GM12864 (cell line): ENCODE data around the gene CXADR.
A peak's percentile ranks its signal among the peaks of the same experiment; 100 is the strongest.

Source experiments
- DNase-seq: peaks from one replicate; pipeline ENCODE4 v3.0.0-alpha.2; 2011; ENCODE audit warnings: low read depth
- H3K4me3 ChIP-seq: 2 replicates; pipeline ENCODE4 v1.5.1; 2011; ENCODE audit warnings: mild to moderate bottlenecking, low read depth, low read length, control low read depth
- CTCF ChIP-seq: IDR thresholded peaks from 2 replicates; pipeline ENCODE4 v1.5.1; 2011; ENCODE audit warnings: low read depth, mild to moderate bottlenecking, moderate library complexity, low read length, control low read depth, inconsistent platforms; ENCODE audit errors: missing control alignments

CXADR gene

DNA sequence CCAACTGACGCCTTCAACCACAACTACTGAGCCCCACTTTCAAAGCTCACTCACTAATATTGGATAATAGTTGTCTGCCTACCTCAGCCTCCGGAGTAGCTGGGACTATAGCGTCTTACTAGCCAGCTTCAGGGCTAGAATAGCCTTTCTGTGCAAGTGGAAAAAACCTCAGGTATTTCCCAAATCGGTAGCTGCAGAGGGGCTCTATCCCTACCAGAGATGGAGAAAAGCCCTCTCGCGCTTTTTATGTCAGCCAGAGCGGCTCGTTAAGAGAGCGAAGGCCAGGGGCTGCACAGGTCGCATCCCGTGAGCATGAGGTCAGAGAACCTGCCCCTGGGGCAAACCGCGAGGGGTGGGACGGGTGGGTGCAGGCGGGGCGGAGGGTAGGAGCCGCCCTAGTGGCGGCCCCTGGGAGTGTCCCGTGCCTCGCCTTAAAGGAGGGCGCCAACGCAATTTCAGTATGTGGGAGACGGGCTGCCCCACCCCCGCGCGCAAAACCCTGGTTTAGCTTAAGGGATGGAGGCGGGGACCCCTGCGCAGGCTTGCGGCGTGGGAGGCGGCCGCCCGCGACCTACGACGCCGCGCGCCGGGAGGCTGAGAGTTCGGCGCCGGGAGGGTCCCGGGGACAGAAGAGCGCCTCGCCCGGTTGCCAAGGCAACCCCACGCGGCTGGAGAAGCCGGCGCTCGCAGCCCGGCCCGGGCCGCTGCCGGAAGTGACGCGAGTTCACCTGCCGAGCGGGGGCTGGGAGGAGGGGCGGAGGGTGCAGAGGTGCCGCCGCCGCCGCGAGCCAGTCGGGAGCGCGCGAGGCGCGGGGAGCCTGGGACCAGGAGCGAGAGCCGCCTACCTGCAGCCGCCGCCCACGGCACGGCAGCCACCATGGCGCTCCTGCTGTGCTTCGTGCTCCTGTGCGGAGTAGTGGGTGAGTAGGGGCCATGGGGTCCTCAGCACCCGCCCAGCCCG is at the start of gene CXADR:
CXADR (plus strand) TSS at position 791 of the 961 bp plus-strand sequence; CDS start at position 878, 87 bp downstream.
- H3K4me3 ChIP-seq: peak within 1 kb of the TSS; percentile 71
- no peak for DNase-seq
- TF ChIP-seq CTCF: peak; percentile 59

DNA sequence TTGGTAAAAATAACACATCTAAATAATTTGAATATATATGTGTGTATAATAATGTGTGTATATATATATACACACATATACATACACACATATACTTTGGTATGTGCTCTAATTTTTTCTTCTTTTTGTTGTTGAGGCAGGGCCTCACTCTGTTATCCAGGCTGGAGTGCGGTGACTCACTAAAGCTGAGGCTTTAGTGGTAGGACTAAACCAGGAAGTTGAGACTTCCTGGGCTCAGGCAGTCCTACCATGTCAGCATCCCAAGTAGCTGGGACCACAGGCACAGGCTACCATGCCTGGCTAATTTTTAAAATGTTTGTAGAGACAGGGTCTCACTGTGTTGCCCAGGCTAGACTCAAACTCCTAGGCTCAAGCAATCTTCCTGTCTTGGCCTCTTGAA is 46.7 kb upstream of the CXADR start:
- H3K4me3 ChIP-seq: no peak overlapping the region
- no peak for DNase-seq
- no peak for TF ChIP-seq CTCF

DNA sequence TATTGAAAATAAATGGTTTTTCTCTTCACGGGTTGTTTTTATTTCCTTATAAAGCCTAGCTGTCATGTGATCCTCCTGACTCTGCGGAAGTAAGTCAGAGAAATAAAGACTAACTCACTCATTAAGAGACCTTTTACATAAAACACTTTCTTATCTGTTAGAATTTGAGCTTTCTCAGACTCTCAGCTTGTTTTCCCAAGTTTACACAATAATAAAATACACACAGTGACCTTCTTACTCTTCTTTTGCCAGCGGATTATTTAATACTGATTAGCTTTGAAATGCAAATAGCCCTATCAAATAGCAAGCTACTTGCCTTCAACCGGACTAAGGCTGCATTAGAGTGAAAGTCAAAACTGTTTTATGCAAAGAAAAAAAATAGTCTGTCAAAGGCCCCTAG is 45.5 kb upstream of the CXADR start:
- TF ChIP-seq CTCF: no peak
- H3K4me3 ChIP-seq: no peak overlapping the region
- DNase-seq: no peak

- no peak for DNase-seq
- H3K4me3 ChIP-seq: no peak overlapping the region
- no peak for TF ChIP-seq CTCF
Observed at GRCh38 chr21:17467829-17468228, 45.0 kb upstream of the CXADR start.

DNA sequence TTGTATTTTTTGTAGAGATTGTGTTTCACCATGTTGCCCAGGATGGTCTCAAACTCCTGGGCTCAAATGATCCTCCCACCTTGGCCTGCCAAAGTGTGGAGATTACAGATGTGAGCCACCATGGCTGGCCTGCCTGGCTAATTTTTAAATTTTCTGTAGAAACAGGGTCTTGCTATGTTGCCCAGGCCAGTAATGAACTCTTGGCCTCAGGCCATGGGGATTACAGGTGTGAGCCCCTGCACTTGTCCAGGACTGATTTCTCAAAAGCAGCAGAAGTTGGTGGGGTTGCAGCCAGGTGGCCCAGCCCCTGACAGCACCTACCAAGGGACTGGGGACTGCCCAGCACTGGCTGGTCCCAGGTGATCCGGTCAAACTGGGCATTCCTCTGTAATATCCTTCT is 44.1 kb upstream of the CXADR start:
- no peak for TF ChIP-seq CTCF
- no peak for DNase-seq
- H3K4me3 ChIP-seq: no peak overlapping the region

- H3K4me3 ChIP-seq: no peak overlapping the region
- DNase-seq: no peak
- TF ChIP-seq CTCF: no peak
Observed at GRCh38 chr21:17469727-17470126, 43.1 kb upstream of the CXADR start.

DNA sequence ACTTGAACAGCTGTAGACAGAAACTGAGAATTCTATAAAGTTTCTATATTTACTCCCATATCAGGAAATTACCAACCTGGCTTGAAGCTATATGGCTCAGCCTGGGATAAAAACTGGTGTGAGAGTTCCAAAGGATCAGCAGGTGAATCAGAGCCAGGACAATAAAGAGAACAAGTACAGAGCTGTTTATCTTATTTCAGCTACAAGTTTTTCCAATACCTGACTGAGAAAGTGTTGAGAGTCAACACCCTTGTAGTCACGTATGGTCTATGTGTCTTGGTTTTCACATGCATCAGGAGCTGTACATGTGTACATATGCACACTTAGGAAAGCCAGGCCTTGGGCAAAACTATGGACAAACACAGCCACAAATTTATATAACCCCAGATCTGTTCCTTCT is 40.7 kb upstream of the CXADR start:
- no peak for DNase-seq
- no peak overlapping the region for H3K4me3 ChIP-seq
- TF ChIP-seq CTCF: no peak
